HCT116 (cell line): ENCODE measurements around the gene CLPTM1L. TPM values are rescaled to one million over a fixed set of nuclear protein-coding genes. Genes with fewer than 3 reads are reported as not detected.
A peak's percentile ranks its signal among the peaks of the same experiment; 100 is the strongest.

Experiments used
- ATAC-seq: fragments of 200-7000 bp; cut with Tn5 transposase; 2 replicates; pipeline ENCODE4 v1.9.1; 2020; ENCODE audit warnings: mild to moderate bottlenecking, moderate library complexity
- BruUV-seq: library from RNA; stranded (reverse); fragments of 400-500 nt; replicated peaks from 2 replicates; lab custom pipeline; 2021; lab: Mats Ljungman, UMichigan
- CTCF ChIA-PET: fragments of 300-600 bp; sonication (Branson Sonifier 250); formaldehyde crosslinking; loops from one replicate; lab custom pipeline; 2021; ENCODE audit warnings: antibody characterized with exemption; lab: Charles Lee
- POLR2A ChIA-PET: fragments of 300-600, 350-600 bp; sonication (Branson Sonifier 250); formaldehyde crosslinking; loops from one replicate; lab custom pipeline; 2021; ENCODE audit warnings: antibody characterized with exemption; lab: Charles Lee
- RAD21 ChIA-PET, 2 experiments: fragments of 300-600 bp; sonication (Branson Sonifier 250); formaldehyde crosslinking; loops; one replicate each; lab custom pipeline; 2023; ENCODE audit warnings: low total read pairs in 2 of 2; ENCODE audit not compliant: uncharacterized antibody in 2 of 2, unreplicated experiment in 2 of 2, low non-redundant PET in 1 of 2; lab: Charles Lee
- DNase-seq: peaks from one replicate; pipeline ENCODE4 v3.0.0-alpha.2; 2010; ENCODE audit warnings: low read depth, low spot score
- H2AFZ ChIP-seq: fragments of 200-600 bp; shearing (Covaris generic), sonication (generic); 2 replicates; pipeline ENCODE4 v1.6.1; 2017; ENCODE audit warnings: low read depth, mixed run types, mixed read lengths, antibody characterized with exemption, low read length; ENCODE audit not compliant: poor library complexity, severe bottlenecking
- H3K27ac ChIP-seq: 2 replicates; pipeline ENCODE4 v1.5.1; 2012; ENCODE audit warnings: low read depth, low read length
- H3K27me3 ChIP-seq: fragments of 200-600 bp; sonication (generic); 2 replicates; pipeline ENCODE4 v1.6.1; 2016; ENCODE audit warnings: mixed run types, low read length, mixed read lengths; ENCODE audit not compliant: insufficient read depth
- H3K36me3 ChIP-seq, 2 experiments: fragments of 200-500 bp in 1 of 2; fragments of 200-600 bp in 1 of 2; sonication (Bioruptor generic) in 1 of 2; sonication (generic) in 1 of 2; 2 replicates each; pipeline versions ENCODE4 v1.5.1 to v1.6.1; 2014 to 2016; ENCODE audit warnings: low read length in 2 of 2, inconsistent platforms in 1 of 2, mixed read lengths in 1 of 2, mixed run types in 1 of 2; ENCODE audit not compliant: insufficient read depth in 2 of 2, control insufficient read depth in 1 of 2
- H3K4me1 ChIP-seq, 2 experiments: fragments of 200-600 bp in 1 of 2; sonication (generic) in 1 of 2; 2 replicates each; pipeline versions ENCODE4 v1.5.1 to v1.6.1; 2012 to 2017; ENCODE audit warnings: low read length in 2 of 2, inconsistent platforms in 1 of 2, mild to moderate bottlenecking in 1 of 2, mixed read lengths in 1 of 2, mixed run types in 1 of 2, moderate library complexity in 1 of 2; ENCODE audit not compliant: insufficient read depth in 2 of 2, control insufficient read depth in 1 of 2
- H3K4me2 ChIP-seq: fragments of 200-600 bp; sonication (generic); 2 replicates; pipeline ENCODE4 v1.6.1; 2017; ENCODE audit warnings: mixed run types, low read length, mixed read lengths
- H3K4me3 ChIP-seq, 2 experiments: fragments of 200-600 bp in 1 of 2; sonication (generic) in 1 of 2; replicated peaks in 1 of 2; 2 replicates each; pipeline ENCODE4 v1.5.1; 2011 to 2016; ENCODE audit warnings: low read length in 2 of 2, control low read depth in 1 of 2, low read depth in 1 of 2, mild to moderate bottlenecking in 1 of 2, mixed read lengths in 1 of 2, mixed run types in 1 of 2
- H3K79me2 ChIP-seq: fragments of 200-600 bp; sonication (generic); 2 replicates; pipeline ENCODE4 v1.6.1; 2017; ENCODE audit warnings: mild to moderate bottlenecking, mixed run types, low read length, moderate library complexity, mixed read lengths; ENCODE audit not compliant: insufficient read depth
- H3K9ac ChIP-seq: fragments of 200-600 bp; sonication (generic); 2 replicates; pipeline ENCODE4 v1.6.1; 2016; ENCODE audit warnings: low read length, mixed read lengths
- H3K9me2 ChIP-seq: fragments of 200-600 bp; sonication (generic), shearing (Covaris generic); 2 replicates; pipeline ENCODE4 v1.6.1; 2017; ENCODE audit warnings: mixed run types, mild to moderate bottlenecking, moderate library complexity; ENCODE audit not compliant: insufficient read depth
- H3K9me3 ChIP-seq, 2 experiments: fragments of 200-500 bp in 1 of 2; fragments of 200-600 bp in 1 of 2; sonication (Bioruptor generic) in 1 of 2; sonication (generic) in 1 of 2; 2 replicates each; pipeline ENCODE4 v1.6.1; 2014 to 2017; ENCODE audit warnings: low read length in 2 of 2, mixed read lengths in 2 of 2, inconsistent platforms in 1 of 2, low read depth in 1 of 2, mild to moderate bottlenecking in 1 of 2, mixed run types in 1 of 2, moderate library complexity in 1 of 2; ENCODE audit not compliant: control insufficient read depth in 1 of 2, insufficient read depth in 1 of 2
- H4K20me1 ChIP-seq: fragments of 200-600 bp; sonication (generic), shearing (Covaris generic); 2 replicates; pipeline ENCODE4 v1.6.1; 2017; ENCODE audit warnings: mixed run types, mild to moderate bottlenecking, moderate library complexity; ENCODE audit not compliant: insufficient read depth
- ELF1 ChIP-seq: IDR thresholded peaks from 2 replicates; pipeline ENCODE4 v1.6.1; 2012; ENCODE audit warnings: low read depth, borderline replicate concordance
- intact Hi-C: fragments of 100-400 bp; cut with micrococcal nuclease; formaldehyde crosslinking; loops from 2 replicates; pipeline ENCODE4 v1.10.0; 2022
- total RNA-seq: library from RNA; stranded (reverse); gene quantifications from one replicate; pipeline ENCODE4 v1.2.1, GENCODE V29; 2021; ENCODE audit not compliant: unreplicated experiment
- TF ChIP-seq, protein P1 (sequence below): IDR thresholded peaks from 2 replicates; pipeline ENCODE4 v1.6.1; 2012
- TF ChIP-seq, protein P2 (sequence below), 3 experiments: fragments of 200-600 bp in 1 of 3; sonication (generic) in 1 of 3; IDR thresholded peaks in 2 of 3; conservative IDR thresholded peaks in 1 of 3; 2 replicates each; pipeline ENCODE4 v1.5.1; 2012 to 2017; ENCODE audit warnings: low read depth in 2 of 3, low read length in 2 of 3, antibody characterized with exemption in 1 of 3, borderline replicate concordance in 1 of 3, control low read depth in 1 of 3, mild to moderate bottlenecking in 1 of 3, mixed read lengths in 1 of 3, mixed run types in 1 of 3, moderate library complexity in 1 of 3; ENCODE audit not compliant: insufficient read depth in 1 of 3

Gene CLPTM1L
- total RNA-seq, 1 experiment from 2014 or later: 98.4 TPM

DNA sequence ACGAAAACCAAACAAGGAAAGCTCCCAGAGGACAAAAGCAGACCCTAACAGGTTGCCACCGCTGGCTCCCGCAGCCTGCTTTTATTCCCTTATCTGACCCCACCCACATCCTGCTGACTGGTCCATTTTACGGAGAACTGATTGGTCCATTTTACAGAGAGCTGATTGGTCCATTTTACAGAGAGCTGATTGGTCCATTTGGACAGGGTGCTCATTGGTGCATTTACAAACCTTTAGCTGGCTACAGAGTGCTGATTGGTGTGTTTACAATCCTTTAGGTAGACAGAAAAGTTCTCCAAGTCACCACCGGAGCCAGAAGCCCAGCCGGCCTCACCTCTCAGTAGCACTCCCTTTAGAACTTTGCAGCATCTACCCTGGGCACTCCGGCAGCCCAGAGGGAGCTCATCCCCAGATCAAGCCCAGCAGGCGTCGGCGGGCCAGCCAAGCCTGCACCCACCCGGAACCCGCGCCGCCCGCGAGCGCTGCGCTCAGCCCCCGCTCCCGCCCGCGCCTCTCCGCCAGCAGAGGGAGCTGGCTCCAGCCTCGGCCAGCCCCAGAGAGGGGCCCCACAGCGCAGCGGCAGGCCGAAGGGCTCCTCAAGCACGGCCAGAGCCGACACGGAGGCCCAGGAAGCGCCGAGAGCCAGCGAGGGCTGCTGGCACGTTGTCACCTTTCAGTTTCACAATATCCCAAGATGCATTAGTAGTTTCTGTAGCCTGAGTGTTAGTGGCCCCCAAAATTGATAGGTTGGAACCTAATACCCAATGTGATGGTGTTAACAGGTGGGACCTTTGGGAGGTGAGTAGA, 35.3 kb upstream of the CLPTM1L start:
- Histone ChIP-seq H3K4me2 (no peak overlapping the region), H3K79me2 (no peaks in the 10 kb centered on the region), H3K9me3 (no peaks in the 10 kb centered on the region; a peak in 1 of 4 replicates), H3K27me3 (no peaks in the 10 kb centered on the region), H4K20me1 (no peaks in the 10 kb centered on the region), H3K9me2 (no peaks in the 10 kb centered on the region), H3K4me3 (no peak overlapping the region), H3K36me3 (no peaks in the 10 kb centered on the region), H3K27ac (no peak overlapping the region), H2AFZ (no peak overlapping the region), H3K4me1 (peaks cover 11 to 21% of the 10 kb centered on the region in 2 experiments), H3K9ac (no peak overlapping the region)
- no TSS peak for BruUV-seq
- intact Hi-C loops: no loop called here
- ChIA-PET RAD21 (no interaction called here), CTCF (no interaction called here), POLR2A (no interaction called here)
- DNase-seq: no peak
- TF ChIP-seq, protein P1, sequence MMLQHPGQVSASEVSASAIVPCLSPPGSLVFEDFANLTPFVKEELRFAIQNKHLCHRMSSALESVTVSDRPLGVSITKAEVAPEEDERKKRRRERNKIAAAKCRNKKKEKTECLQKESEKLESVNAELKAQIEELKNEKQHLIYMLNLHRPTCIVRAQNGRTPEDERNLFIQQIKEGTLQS: no peak
- TF ChIP-seq ELF1: no peak
- TF ChIP-seq, protein P2, sequence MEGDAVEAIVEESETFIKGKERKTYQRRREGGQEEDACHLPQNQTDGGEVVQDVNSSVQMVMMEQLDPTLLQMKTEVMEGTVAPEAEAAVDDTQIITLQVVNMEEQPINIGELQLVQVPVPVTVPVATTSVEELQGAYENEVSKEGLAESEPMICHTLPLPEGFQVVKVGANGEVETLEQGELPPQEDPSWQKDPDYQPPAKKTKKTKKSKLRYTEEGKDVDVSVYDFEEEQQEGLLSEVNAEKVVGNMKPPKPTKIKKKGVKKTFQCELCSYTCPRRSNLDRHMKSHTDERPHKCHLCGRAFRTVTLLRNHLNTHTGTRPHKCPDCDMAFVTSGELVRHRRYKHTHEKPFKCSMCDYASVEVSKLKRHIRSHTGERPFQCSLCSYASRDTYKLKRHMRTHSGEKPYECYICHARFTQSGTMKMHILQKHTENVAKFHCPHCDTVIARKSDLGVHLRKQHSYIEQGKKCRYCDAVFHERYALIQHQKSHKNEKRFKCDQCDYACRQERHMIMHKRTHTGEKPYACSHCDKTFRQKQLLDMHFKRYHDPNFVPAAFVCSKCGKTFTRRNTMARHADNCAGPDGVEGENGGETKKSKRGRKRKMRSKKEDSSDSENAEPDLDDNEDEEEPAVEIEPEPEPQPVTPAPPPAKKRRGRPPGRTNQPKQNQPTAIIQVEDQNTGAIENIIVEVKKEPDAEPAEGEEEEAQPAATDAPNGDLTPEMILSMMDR (IDR thresholded peaks at IDR 0.05 in 2 of 3, conservative IDR thresholded peaks at IDR 0.05 in 1 of 3; ENCODE audit: borderline replicate concordance in 1 of 3, insufficient read depth in 1 of 3, low read depth in 2 of 3, low read length in 2 of 3): peak in 1 of 3 experiments; percentile 23; a peak in 1 of 6 replicates
- peak; percentile 29; the same call in 1 of the 2 replicates for ATAC-seq
